ENCODE measurements around the gene CSTPP1.

CSTPP1 gene

GRCh38 chr11:47144541-47144940 is 208.0 kb downstream of the CSTPP1 start:
- FAIRE-seq = no peak

DNA sequence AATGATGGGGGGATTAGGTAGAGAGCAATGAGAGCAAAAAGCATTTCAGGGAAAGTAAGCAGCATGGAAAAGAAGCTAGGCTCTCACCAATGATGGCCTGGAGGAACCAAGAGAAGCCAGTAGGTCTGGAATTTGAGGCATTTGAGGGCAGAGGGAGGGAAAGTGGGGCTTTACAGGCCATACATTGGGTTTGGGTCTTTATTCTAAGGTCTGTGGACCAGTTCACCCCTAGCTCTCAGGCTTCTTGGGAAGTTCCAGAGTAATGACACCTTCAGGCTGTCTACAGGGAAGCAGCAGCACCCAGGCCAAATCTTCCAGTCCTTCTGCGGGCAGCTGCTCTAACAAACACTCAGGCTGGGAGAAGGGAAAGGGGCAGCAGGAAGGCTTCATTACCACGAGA is 210.7 kb downstream of the CSTPP1 start:
- no peak for FAIRE-seq

DNA sequence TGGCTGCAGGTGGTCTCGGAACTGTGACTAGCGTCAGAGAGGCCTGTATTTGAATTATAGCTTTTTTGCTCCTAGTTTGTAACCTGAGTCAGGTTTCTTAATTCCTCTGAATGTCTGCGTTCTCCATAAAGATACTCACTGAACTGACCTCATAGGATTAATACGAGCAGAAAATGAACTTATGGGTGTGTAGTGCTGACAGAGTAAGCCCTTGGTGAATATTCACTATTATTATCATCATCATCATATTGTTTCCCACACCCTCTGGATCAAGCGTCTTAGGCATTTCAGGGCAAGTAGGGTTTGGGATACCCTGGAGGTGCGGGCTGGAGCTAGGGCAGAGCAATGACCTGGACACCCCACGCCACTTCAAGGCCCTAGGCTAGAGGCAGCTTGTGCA is 211.1 kb downstream of the CSTPP1 start:
- FAIRE-seq = no peak

DNA sequence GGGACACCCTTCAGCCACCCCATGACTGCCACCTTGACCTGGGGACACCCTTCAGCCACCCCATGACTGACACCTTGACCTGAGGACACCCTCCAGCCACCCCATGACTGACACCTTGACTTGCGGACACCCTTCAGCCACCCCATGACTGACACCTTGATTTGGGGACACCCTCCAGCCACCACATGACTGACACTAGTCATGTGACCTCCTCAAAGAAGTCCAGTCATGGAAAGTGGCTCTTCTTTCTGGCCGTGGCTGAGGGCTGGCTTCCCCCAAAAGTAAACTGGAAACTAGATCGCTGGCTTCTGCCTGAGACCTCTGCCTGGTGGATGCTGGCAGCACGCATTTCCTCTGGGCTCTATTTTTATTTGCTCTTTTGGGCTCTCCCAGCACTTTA is 211.7 kb downstream of the CSTPP1 start:
- no peak for FAIRE-seq

DNA sequence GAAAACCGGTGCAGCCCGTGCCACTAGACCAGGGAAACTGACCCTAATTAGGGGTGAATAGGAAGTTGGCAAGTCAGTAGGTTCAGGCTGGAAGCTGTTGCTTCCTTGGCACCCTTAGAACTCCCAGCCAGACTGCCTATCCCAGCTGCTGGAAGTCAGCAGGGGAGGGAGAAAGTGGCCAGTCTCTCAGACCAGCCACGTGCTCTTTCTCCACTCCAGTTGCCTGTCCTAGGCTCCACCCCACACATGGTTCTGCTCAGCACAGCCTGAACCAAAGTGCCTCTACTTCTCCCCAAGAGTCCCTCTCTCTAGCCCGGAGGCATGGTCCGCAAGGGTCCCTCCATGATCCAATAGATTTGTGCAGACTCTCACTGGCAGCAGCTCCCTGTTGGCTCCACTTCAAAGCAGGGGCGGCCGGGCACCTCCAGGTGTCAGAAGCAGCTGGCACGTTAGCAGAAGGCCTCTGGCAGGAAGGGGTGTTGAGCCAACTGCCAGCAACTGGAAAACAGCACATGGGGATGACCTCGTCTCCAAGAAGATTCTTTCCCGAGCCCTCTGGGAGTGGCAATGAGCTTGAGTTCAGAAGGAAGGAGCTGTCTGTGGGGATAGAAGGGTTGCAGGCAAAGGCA is 212.5 kb downstream of the CSTPP1 start:
- no peak for FAIRE-seq

- no peak for FAIRE-seq
Observed at GRCh38 chr11:47149782-47150181, 213.2 kb downstream of the CSTPP1 start.

DNA sequence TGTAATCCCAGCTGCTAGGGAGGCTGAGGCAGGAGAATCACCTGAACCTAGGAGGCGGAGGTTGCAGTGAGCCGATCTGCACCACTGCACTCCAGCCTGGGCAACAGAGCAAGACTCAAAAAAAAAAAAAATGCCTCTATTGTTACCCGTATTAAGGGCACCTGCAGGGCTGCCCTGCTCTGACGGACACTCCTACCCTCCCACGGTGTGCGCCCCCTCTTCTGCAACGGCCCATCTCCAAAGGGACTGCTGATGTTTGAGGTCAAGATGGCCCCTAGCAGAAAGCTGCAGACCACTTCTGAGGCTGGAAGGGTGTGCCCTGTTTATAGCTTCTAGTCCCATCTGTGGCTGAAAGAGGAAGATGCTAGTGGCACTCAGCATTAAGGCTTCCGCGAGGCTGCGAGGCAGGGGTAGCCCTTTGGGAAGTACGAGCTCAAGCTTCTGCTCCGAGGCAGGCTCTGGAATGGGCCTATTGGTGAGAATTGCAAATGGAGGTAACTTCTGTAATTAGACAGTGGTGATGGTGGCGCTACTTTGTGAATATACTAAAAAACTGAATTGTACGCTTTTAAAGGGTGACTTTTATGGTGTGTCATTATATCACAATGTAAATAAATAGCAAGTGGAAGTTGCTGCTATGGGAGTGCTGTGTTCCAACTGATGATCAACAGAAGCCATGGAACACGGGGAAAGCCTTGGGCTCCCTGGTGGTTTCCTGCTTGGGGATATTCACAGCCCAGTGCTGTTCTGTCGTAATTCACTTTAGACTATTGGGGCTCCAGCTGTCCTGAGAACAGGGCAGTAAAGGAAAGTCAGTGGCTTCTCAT is 215.8 kb downstream of the CSTPP1 start:
- no peak for FAIRE-seq

GRCh38 chr11:47152953-47153950 is 216.7 kb downstream of the CSTPP1 start:
- FAIRE-seq = no peak

GRCh38 chr11:47154616-47155570 is 218.3 kb downstream of the CSTPP1 start:
- FAIRE-seq = no peak

DNA sequence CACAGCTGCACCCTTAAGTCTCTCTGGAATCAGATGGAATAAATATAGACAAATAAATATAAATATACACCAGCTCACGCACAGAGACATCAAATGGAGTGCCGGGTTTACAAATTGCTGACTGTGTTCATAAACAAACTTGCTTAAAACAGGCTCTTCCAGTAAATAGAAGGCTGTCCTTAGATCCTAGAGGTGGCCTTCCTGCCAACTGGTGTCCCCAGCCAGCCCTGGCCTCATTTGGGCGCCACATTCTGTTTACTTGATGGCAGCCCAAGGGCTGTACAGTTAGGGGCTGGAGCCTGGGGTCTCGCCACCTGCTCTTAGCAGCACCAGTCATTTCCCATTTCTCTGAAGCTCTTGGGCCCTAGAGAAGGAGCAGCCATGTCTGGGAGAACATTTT is 219.3 kb downstream of the CSTPP1 start:
- no peak for FAIRE-seq

- FAIRE-seq = no peak
Observed at GRCh38 chr11:47156333-47156732, 219.8 kb downstream of the CSTPP1 start.

GRCh38 chr11:47156951-47157350 is 220.4 kb downstream of the CSTPP1 start:
- no peak for FAIRE-seq

DNA sequence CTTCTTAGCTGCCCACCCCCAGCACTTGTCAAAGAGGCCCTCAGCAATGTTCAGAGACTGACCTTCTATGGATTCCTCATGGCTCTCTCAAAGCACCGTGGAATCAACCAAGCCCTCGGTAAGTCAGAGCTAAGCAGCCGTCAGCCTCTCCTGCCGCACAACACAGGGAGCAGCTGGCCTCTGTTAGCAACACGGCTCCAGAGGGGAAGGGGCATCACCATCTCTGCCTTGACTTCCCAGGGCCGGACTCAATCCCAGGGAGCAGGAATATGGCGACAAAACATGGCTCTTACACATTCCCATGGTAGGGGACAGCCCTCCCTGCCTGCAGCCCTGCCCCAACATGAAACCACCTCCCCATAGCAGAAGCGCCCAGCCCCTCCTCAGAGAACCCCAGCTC is 221.2 kb downstream of the CSTPP1 start:
- FAIRE-seq = no peak

GRCh38 chr11:47158242-47158641 is 221.7 kb downstream of the CSTPP1 start:
- no peak for FAIRE-seq

DNA sequence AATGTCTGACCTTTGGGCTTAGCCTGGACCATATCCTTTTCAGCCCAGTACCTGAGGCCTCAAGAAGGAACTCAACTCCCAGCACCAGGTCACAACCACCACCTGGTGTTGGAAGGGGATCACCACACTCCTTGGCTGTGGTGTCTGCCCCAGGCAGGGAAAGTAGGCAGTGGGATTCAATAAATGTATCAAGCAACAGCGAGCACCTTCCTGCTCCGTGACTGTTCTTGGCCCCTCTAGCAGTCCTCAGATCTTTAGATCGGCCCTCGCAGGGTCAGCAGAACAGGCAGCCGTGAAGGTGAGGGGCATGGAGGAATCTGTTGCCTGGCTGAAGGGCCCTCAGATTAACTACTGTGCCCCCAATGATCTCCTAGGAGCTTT is 224.2 kb downstream of the CSTPP1 start:
- no peak for FAIRE-seq

- no peak for FAIRE-seq
Observed at GRCh38 chr11:47161134-47161854, 224.7 kb downstream of the CSTPP1 start.

- FAIRE-seq = no peak
Observed at GRCh38 chr11:47161890-47162289, 225.3 kb downstream of the CSTPP1 start.

GRCh38 chr11:47162426-47162825 is 225.9 kb downstream of the CSTPP1 start:
- no peak for FAIRE-seq

DNA sequence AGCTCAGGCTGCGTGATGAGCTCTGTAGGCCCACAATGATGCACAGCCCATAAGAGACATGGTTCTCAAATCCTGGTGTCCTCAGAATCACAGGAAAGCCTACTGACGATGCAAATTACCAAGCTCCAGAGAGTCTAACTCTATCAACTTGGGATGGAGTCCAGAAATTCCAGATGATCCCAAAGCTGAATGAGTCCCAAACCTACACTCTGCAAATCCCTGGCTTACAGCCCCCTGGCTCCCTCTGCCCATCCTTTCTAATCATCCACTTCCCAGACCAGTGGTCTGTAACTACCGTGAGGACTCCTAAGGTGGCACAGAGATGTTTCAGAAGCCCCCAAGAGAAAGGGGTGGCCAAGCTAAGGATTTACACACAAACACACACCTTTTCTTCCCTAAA is 226.6 kb downstream of the CSTPP1 start:
- no peak for FAIRE-seq

- no peak for FAIRE-seq
Observed at GRCh38 chr11:47163898-47164297, 227.3 kb downstream of the CSTPP1 start.

GRCh38 chr11:47164321-47164720 is 227.8 kb downstream of the CSTPP1 start:
- FAIRE-seq = no peak
